Measurements from ENCODE around the gene SHPK. TPM values are rescaled to one million over a fixed set of nuclear protein-coding genes. Genes with fewer than 3 reads are reported as not detected.
A peak's percentile ranks its signal among the peaks of the same experiment; 100 is the strongest.

SHPK gene
- total RNA-seq, 1 donor from 2014 or later: 7.8 TPM

- H3K4me1 Mint-ChIP-seq (ENCODE audit: low read depth, unreplicated experiment): peaks cover 10% of the 10 kb centered on the region
- TF ChIP-seq CTCF (IDR thresholded peaks at IDR 0.05; ENCODE audit: insufficient read depth, low read depth, low read length) (no peak), EZH2 (IDR thresholded peaks at IDR 0.05; ENCODE audit: insufficient read depth, low read length) (no peak)
- H3K36me3 ChIP-seq (ENCODE audit: insufficient read depth, low read length): no peaks in the 10 kb centered on the region
- DNase-seq (ENCODE audit: low read depth) (no peak), FAIRE-seq (no peak)
- no peaks in the 10 kb centered on the region for H3K27me3 ChIP-seq (ENCODE audit: insufficient read depth, low read length)
- H3K27ac ChIP-seq (ENCODE audit: low read depth, low read length): peak overlapping the region; percentile 93
- H3K27ac Mint-ChIP-seq (ENCODE audit: unreplicated experiment): no peak overlapping the region
- H3K4me1 ChIP-seq (ENCODE audit: insufficient read depth, low read length): peaks cover 7% of the 10 kb centered on the region
- H3K36me3 Mint-ChIP-seq (ENCODE audit: low read depth, unreplicated experiment): no peaks in the 10 kb centered on the region
- H3K27me3 Mint-ChIP-seq (ENCODE audit: low read depth, unreplicated experiment): no peaks in the 10 kb centered on the region
- H3K79me2 ChIP-seq (ENCODE audit: insufficient read depth, low read length): peaks cover 23% of the 10 kb centered on the region
- peak overlapping the region; percentile 85 for H3K9ac ChIP-seq (ENCODE audit: low read length)
- peak overlapping the region; percentile 96 for H3K4me2 ChIP-seq (ENCODE audit: low read length)
- H3K9me3 ChIP-seq (ENCODE audit: insufficient read depth, low read depth, low read length): no peaks in the 10 kb centered on the region
- peaks cover 9% of the 10 kb centered on the region for H4K20me1 ChIP-seq (ENCODE audit: insufficient read depth, low read length)
- H3K9me3 Mint-ChIP-seq (ENCODE audit: unreplicated experiment): no peaks in the 10 kb centered on the region
- peak overlapping the region; percentile 99 for H2AFZ ChIP-seq (ENCODE audit: low read depth, low read length)
- H3K4me3 ChIP-seq (ENCODE audit: insufficient read depth, low read depth, low read length): peak overlapping the region; percentile 73
- peak overlapping the region; percentile 88 for H3K4me3 Mint-ChIP-seq (ENCODE audit: unreplicated experiment)
Observed at GRCh38 chr17:3636908-3637373, 891 bp upstream of the SHPK start.

DNA sequence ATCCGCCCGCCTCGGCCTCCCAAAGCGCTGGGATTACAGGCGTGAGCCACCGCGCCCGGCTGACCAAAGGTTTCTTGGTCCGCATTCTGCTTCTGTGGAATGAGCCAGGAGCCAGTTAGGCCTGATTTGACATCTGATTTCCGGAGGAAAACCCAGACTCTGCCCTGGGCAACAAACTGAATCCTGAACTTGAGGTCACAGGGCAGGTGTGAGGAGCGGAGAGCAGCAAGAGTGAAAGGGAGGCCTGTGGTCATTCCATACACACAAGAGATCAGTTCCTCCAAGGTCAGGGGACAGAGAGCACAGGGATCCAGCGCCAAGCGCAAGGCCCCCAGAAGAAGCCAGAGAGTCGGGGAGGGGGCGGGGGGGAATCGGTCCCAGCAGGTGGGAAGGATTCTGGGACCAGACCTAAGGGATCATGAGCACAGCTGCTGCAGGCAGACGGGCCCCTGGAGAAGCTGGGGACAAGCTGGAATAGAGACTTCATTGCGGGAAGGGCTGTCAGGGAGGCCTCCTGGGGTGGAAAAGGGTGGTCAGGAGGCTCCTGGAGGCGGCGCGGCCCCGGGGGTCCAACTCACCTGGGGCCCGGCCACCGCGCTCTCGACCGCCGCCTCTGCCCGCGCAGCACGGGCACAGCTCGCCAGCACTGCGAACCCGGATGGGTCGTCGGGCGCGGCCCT lies 436 bp downstream of the SHPK start:
- peaks cover 10% of the 10 kb centered on the region for H3K4me1 Mint-ChIP-seq (ENCODE audit: low read depth, unreplicated experiment)
- Histone ChIP-seq H3K9me3 (ENCODE audit: insufficient read depth, low read depth, low read length) (no peaks in the 10 kb centered on the region), H3K9ac (ENCODE audit: low read length) (peak overlapping the region; percentile 85), H4K20me1 (ENCODE audit: insufficient read depth, low read length) (peaks cover 13% of the 10 kb centered on the region), H2AFZ (ENCODE audit: low read depth, low read length) (peak overlapping the region; percentile 84), H3K79me2 (ENCODE audit: insufficient read depth, low read length) (peaks cover 26% of the 10 kb centered on the region), H3K27me3 (ENCODE audit: insufficient read depth, low read length) (no peaks in the 10 kb centered on the region), H3K36me3 (ENCODE audit: insufficient read depth, low read length) (no peaks in the 10 kb centered on the region), H3K27ac (ENCODE audit: low read depth, low read length) (peak overlapping the region; percentile 93), H3K4me2 (ENCODE audit: low read length) (peak overlapping the region; percentile 96), H3K4me1 (ENCODE audit: insufficient read depth, low read length) (peaks cover 7% of the 10 kb centered on the region), H3K4me3 (ENCODE audit: insufficient read depth, low read depth, low read length) (peak overlapping the region; percentile 73)
- H3K9me3 Mint-ChIP-seq (ENCODE audit: unreplicated experiment): no peaks in the 10 kb centered on the region
- no peaks in the 10 kb centered on the region for H3K27me3 Mint-ChIP-seq (ENCODE audit: low read depth, unreplicated experiment)
- DNase-seq (ENCODE audit: low read depth) (no peak), FAIRE-seq (no peak)
- no peaks in the 10 kb centered on the region for H3K36me3 Mint-ChIP-seq (ENCODE audit: low read depth, unreplicated experiment)
- H3K4me3 Mint-ChIP-seq (ENCODE audit: unreplicated experiment): peak overlapping the region; percentile 85
- no peak overlapping the region for H3K27ac Mint-ChIP-seq (ENCODE audit: unreplicated experiment)
- no peak for TF ChIP-seq EZH2 (IDR thresholded peaks at IDR 0.05; ENCODE audit: insufficient read depth, low read length)
- TF ChIP-seq CTCF (IDR thresholded peaks at IDR 0.05; ENCODE audit: insufficient read depth, low read depth, low read length): no peak

DNA sequence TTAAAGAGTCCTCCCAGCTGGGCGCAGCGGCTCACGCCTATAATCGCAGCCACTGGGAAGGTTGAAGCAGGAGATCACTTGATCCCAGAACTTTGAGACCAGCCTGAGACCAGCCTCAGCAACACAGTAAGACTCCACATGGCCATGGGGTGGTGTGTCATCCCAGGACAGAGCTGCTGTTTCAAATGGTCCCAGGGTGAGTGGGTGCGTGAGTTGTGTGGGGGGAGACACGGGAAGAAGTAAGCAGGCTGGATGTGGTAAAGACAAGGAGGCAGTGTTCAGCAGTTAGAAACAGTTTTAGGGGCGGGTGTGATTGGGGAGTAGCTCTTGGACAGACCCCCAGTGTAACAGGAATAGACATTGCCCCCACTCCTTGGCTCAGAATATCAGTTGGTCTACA lies 3.8 kb downstream of the SHPK start:
- no peak overlapping the region for H3K27ac ChIP-seq (ENCODE audit: low read depth, low read length)
- H3K4me1 ChIP-seq (ENCODE audit: insufficient read depth, low read length): peaks cover 6% of the 10 kb centered on the region
- Mint-ChIP-seq H3K36me3 (ENCODE audit: low read depth, unreplicated experiment) (peaks cover 9% of the 10 kb centered on the region), H3K9me3 (ENCODE audit: unreplicated experiment) (no peaks in the 10 kb centered on the region), H3K27me3 (ENCODE audit: low read depth, unreplicated experiment) (no peaks in the 10 kb centered on the region), H3K4me3 (ENCODE audit: unreplicated experiment) (no peak overlapping the region), H3K27ac (ENCODE audit: unreplicated experiment) (no peak overlapping the region), H3K4me1 (ENCODE audit: low read depth, unreplicated experiment) (peaks cover 2% of the 10 kb centered on the region)
- H4K20me1 ChIP-seq (ENCODE audit: insufficient read depth, low read length): peaks cover 9% of the 10 kb centered on the region
- no peak overlapping the region for H3K4me3 ChIP-seq (ENCODE audit: insufficient read depth, low read depth, low read length)
- H3K4me2 ChIP-seq (ENCODE audit: low read length): no peak overlapping the region
- H3K9me3 ChIP-seq (ENCODE audit: insufficient read depth, low read depth, low read length): no peaks in the 10 kb centered on the region
- FAIRE-seq (no peak), DNase-seq (ENCODE audit: low read depth) (no peak)
- peaks cover 6% of the 10 kb centered on the region for H3K36me3 ChIP-seq (ENCODE audit: insufficient read depth, low read length)
- no peaks in the 10 kb centered on the region for H3K27me3 ChIP-seq (ENCODE audit: insufficient read depth, low read length)
- H3K79me2 ChIP-seq (ENCODE audit: insufficient read depth, low read length): peaks cover 21% of the 10 kb centered on the region
- H2AFZ ChIP-seq (ENCODE audit: low read depth, low read length): no peak overlapping the region
- TF ChIP-seq EZH2 (IDR thresholded peaks at IDR 0.05; ENCODE audit: insufficient read depth, low read length) (no peak), CTCF (IDR thresholded peaks at IDR 0.05; ENCODE audit: insufficient read depth, low read depth, low read length) (no peak)
- no peak overlapping the region for H3K9ac ChIP-seq (ENCODE audit: low read length)

Measured in astrocyte (in vitro differentiated cells and primary cell).